ENCODE results near the gene SYCP3. TPM values are rescaled to one million over a fixed set of nuclear protein-coding genes. Genes with fewer than 3 reads are reported as not detected.

SYCP3 gene
- polyA plus RNA-seq, 1 donor from 2014 or later, result 3.4 TPM

DNA sequence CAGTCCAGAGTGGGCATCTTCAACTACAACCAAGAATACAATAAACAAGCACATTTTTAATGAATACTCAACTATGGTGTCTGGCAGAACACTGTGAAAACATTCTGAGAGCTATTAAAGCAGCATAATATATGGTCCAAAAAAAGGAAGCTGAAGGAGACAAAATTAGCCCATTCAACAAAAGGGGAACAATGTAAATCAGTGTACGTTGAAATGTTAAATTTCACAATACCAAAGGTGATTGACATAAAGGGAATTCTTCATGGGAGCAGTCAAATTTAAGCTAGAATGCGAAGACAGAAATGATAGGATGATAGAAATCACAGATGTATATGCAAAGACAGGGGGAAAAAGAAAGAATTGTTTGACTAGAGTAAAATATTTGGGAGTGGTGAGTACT is 41.3 kb upstream of the SYCP3 start:
- Histone ChIP-seq H3K4me2 (ENCODE audit: low read length) (no peak overlapping the region), H2AFZ (ENCODE audit: low read depth, low read length) (no peak overlapping the region), H3K27me3 (ENCODE audit: insufficient read depth, low read depth, low read length) (no peaks in the 10 kb centered on the region), H3K9ac (ENCODE audit: low read length) (no peak overlapping the region), H3K27ac (ENCODE audit: low read length) (no peak overlapping the region), H3K9me2 (ENCODE audit: insufficient read depth, low read length) (no peaks in the 10 kb centered on the region), H3K36me3 (ENCODE audit: insufficient read depth, low read length) (no peaks in the 10 kb centered on the region), H3K4me3 (ENCODE audit: low read length) (no peak overlapping the region), H4K20me1 (ENCODE audit: insufficient read depth) (no peaks in the 10 kb centered on the region), H3F3A (ENCODE audit: insufficient read depth, low read length, poor library complexity, severe bottlenecking) (no peaks in the 10 kb centered on the region), H3K9me3 (ENCODE audit: low read length) (no peaks in the 10 kb centered on the region), H3K79me2 (replicated peaks; ENCODE audit: insufficient read depth, low read length) (no peaks in the 10 kb centered on the region)
- TF ChIP-seq EP300 (conservative IDR thresholded peaks at IDR 0.05; ENCODE audit: poor library complexity, severe bottlenecking) (no peak), TAF1 (IDR thresholded peaks at IDR 0.05; ENCODE audit: low read depth) (no peak), RAD21 (conservative IDR thresholded peaks at IDR 0.05) (no peak), CTCF (IDR thresholded peaks at IDR 0.05; ENCODE audit: poor library complexity, severe bottlenecking) (no peak), SMC3 (conservative IDR thresholded peaks at IDR 0.05; ENCODE audit: poor library complexity) (no peak), EZH2 (IDR thresholded peaks at IDR 0.05; ENCODE audit: borderline replicate concordance, insufficient read depth, low read length, poor library complexity, severe bottlenecking) (no peak), POLR2AphosphoS5 (IDR thresholded peaks at IDR 0.05) (no peak)
- TF ChIP-seq, protein P1, sequence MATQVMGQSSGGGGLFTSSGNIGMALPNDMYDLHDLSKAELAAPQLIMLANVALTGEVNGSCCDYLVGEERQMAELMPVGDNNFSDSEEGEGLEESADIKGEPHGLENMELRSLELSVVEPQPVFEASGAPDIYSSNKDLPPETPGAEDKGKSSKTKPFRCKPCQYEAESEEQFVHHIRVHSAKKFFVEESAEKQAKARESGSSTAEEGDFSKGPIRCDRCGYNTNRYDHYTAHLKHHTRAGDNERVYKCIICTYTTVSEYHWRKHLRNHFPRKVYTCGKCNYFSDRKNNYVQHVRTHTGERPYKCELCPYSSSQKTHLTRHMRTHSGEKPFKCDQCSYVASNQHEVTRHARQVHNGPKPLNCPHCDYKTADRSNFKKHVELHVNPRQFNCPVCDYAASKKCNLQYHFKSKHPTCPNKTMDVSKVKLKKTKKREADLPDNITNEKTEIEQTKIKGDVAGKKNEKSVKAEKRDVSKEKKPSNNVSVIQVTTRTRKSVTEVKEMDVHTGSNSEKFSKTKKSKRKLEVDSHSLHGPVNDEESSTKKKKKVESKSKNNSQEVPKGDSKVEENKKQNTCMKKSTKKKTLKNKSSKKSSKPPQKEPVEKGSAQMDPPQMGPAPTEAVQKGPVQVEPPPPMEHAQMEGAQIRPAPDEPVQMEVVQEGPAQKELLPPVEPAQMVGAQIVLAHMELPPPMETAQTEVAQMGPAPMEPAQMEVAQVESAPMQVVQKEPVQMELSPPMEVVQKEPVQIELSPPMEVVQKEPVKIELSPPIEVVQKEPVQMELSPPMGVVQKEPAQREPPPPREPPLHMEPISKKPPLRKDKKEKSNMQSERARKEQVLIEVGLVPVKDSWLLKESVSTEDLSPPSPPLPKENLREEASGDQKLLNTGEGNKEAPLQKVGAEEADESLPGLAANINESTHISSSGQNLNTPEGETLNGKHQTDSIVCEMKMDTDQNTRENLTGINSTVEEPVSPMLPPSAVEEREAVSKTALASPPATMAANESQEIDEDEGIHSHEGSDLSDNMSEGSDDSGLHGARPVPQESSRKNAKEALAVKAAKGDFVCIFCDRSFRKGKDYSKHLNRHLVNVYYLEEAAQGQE (IDR thresholded peaks at IDR 0.05; ENCODE audit: borderline replicate concordance), result no peak

DNA sequence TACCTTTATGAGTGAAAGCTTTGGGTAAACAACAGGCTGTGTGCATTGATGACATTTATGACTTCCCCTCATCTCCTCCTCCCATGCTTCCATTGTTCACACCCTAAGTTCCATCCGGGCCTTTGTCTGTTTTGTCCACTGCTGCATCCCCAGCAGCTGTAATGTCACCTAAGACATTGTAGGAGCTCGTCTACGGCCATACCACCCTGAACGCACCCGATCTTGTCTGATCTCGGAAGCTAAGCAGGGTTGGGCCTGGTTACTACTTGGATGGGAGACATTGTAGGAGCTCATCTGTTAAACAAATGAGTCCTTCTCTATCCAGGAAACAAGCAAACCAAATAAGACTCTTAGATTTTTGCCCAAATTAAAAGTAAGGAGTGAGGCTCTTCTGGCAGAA is 40.4 kb upstream of the SYCP3 start:
- no peak overlapping the region for H3K4me2 ChIP-seq (ENCODE audit: low read length)
- H3K27ac ChIP-seq (ENCODE audit: low read length), result no peak overlapping the region
- no peak overlapping the region for H3K4me3 ChIP-seq (ENCODE audit: low read length)
- no peaks in the 10 kb centered on the region for H4K20me1 ChIP-seq (ENCODE audit: insufficient read depth)
- H2AFZ ChIP-seq (ENCODE audit: low read depth, low read length), result no peak overlapping the region
- no peaks in the 10 kb centered on the region for H3K27me3 ChIP-seq (ENCODE audit: insufficient read depth, low read depth, low read length)
- no peak for TF ChIP-seq EP300 (conservative IDR thresholded peaks at IDR 0.05; ENCODE audit: poor library complexity, severe bottlenecking)
- TF ChIP-seq TAF1 (IDR thresholded peaks at IDR 0.05; ENCODE audit: low read depth), result no peak
- no peaks in the 10 kb centered on the region for H3K9me2 ChIP-seq (ENCODE audit: insufficient read depth, low read length)
- no peaks in the 10 kb centered on the region for H3F3A ChIP-seq (ENCODE audit: insufficient read depth, low read length, poor library complexity, severe bottlenecking)
- H3K79me2 ChIP-seq (replicated peaks; ENCODE audit: insufficient read depth, low read length), result no peaks in the 10 kb centered on the region
- no peak overlapping the region for H3K9ac ChIP-seq (ENCODE audit: low read length)
- no peaks in the 10 kb centered on the region for H3K36me3 ChIP-seq (ENCODE audit: insufficient read depth, low read length)
- H3K9me3 ChIP-seq (ENCODE audit: low read length), result no peaks in the 10 kb centered on the region

DNA sequence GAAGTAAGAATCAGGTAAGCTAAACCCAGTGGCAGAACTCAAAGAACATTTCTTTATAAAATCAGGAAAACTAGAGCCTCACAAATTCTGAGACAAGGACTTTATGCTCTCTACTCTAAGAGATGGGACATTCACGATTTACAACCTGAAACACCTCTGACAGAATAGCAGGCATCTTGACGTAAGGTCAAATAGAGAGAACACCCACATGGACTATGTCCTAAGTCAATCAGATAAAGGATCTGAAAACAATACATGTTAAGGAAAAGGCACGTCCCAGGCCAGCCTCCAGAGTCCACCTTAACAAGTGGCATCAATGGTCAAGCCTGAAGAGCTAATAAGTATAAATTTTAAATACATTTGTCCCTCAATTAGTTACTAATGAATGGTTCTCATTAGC is 39.9 kb upstream of the SYCP3 start:
- Histone ChIP-seq H3K4me2 (ENCODE audit: low read length) (no peak overlapping the region), H3K36me3 (ENCODE audit: insufficient read depth, low read length) (no peaks in the 10 kb centered on the region), H3K9me2 (ENCODE audit: insufficient read depth, low read length) (no peaks in the 10 kb centered on the region), H3K4me3 (ENCODE audit: low read length) (no peak overlapping the region), H2AFZ (ENCODE audit: low read depth, low read length) (no peak overlapping the region), H3K79me2 (replicated peaks; ENCODE audit: insufficient read depth, low read length) (no peaks in the 10 kb centered on the region), H3K9ac (ENCODE audit: low read length) (no peak overlapping the region), H3K27ac (ENCODE audit: low read length) (no peak overlapping the region), H4K20me1 (ENCODE audit: insufficient read depth) (no peaks in the 10 kb centered on the region), H3K9me3 (ENCODE audit: low read length) (no peaks in the 10 kb centered on the region), H3F3A (ENCODE audit: insufficient read depth, low read length, poor library complexity, severe bottlenecking) (no peaks in the 10 kb centered on the region), H3K27me3 (ENCODE audit: insufficient read depth, low read depth, low read length) (no peaks in the 10 kb centered on the region)
- TF ChIP-seq MXI1 (conservative IDR thresholded peaks at IDR 0.05; ENCODE audit: poor library complexity, severe bottlenecking) (no peak), CTCF (IDR thresholded peaks at IDR 0.05; ENCODE audit: poor library complexity, severe bottlenecking) (no peak), EZH2 (IDR thresholded peaks at IDR 0.05; ENCODE audit: borderline replicate concordance, insufficient read depth, low read length, poor library complexity, severe bottlenecking) (no peak), EP300 (conservative IDR thresholded peaks at IDR 0.05; ENCODE audit: poor library complexity, severe bottlenecking) (no peak), TAF1 (IDR thresholded peaks at IDR 0.05; ENCODE audit: low read depth) (no peak), SMC3 (conservative IDR thresholded peaks at IDR 0.05; ENCODE audit: poor library complexity) (no peak), POLR2AphosphoS5 (IDR thresholded peaks at IDR 0.05) (no peak), RAD21 (conservative IDR thresholded peaks at IDR 0.05) (no peak)
- TF ChIP-seq, protein P1 (IDR thresholded peaks at IDR 0.05; ENCODE audit: borderline replicate concordance), result no peak
